Measurements from ENCODE around the gene KLRC1. TPM values are rescaled to one million over a fixed set of nuclear protein-coding genes. Genes with fewer than 3 reads are reported as not detected.

The KLRC1 gene
- total and polyA plus RNA-seq, 8 donors, result 0.13 to 0.45 (median 0.19) TPM; not detected in 1

- intact Hi-C loops (cut with DNase I), result no loop called here
- DNase-seq (no peak), ATAC-seq (no peak), FAIRE-seq (no peak)
- Histone ChIP-seq H3K9me3 (no peaks in the 10 kb centered on the region), H3K4me3 (no peak overlapping the region), H3K36me3 (no peaks in the 10 kb centered on the region), H3K27ac (no peak overlapping the region), H3K27me3 (no peaks in the 10 kb centered on the region), H3K4me1 (no peaks in the 10 kb centered on the region)
- 71 to 72% methylated on average over 1 of the region's 1 CpG for WGBS, 2 donors
- TF ChIP-seq CTCF (IDR thresholded peaks at IDR 0.05), result no peak
These were observed 16.5 kb upstream of the KLRC1 start for GRCh38 chr12:10469701-10470100.

GRCh38 chr12:10466311-10466710 is 13.1 kb upstream of the KLRC1 start:
- WGBS, 2 donors, result 64 to 65% methylated on average over 4 of the region's 4 CpGs
- DNase-seq, result no peak
- no peaks in the 10 kb centered on the region for H3K9me3 ChIP-seq
- no peaks in the 10 kb centered on the region for H3K27me3 ChIP-seq
- H3K4me1 ChIP-seq, result no peaks in the 10 kb centered on the region
- no peak overlapping the region for H3K27ac ChIP-seq
- intact Hi-C loops (cut with DNase I), result no loop called here
- ATAC-seq, result no peak
- FAIRE-seq, result no peak
- H3K4me3 ChIP-seq, result no peak overlapping the region
- no peaks in the 10 kb centered on the region for H3K36me3 ChIP-seq
- TF ChIP-seq CTCF (IDR thresholded peaks at IDR 0.05), result no peak

- WGBS, 2 donors, result 81 to 93% methylated on average over 3 of the region's 3 CpGs
- no peak for FAIRE-seq
- Histone ChIP-seq H3K4me1 (no peaks in the 10 kb centered on the region), H3K27me3 (no peaks in the 10 kb centered on the region), H3K27ac (no peak overlapping the region), H3K9me3 (no peaks in the 10 kb centered on the region), H3K4me3 (no peak overlapping the region), H3K36me3 (no peaks in the 10 kb centered on the region)
- DNase-seq, result no peak
- no peak for TF ChIP-seq CTCF (IDR thresholded peaks at IDR 0.05)
- intact Hi-C loops (cut with DNase I), result no loop called here
- ATAC-seq, result no peak
These were observed 4.6 kb upstream of the KLRC1 start for GRCh38 chr12:10457760-10458159.

- DNase-seq (no peak), ATAC-seq (no peak), FAIRE-seq (no peak)
- intact Hi-C loops (cut with DNase I), result no loop called here
- Histone ChIP-seq H3K36me3 (no peaks in the 10 kb centered on the region), H3K27me3 (no peaks in the 10 kb centered on the region), H3K9me3 (no peaks in the 10 kb centered on the region), H3K4me1 (no peaks in the 10 kb centered on the region), H3K27ac (no peak overlapping the region), H3K4me3 (no peak overlapping the region)
- WGBS, 2 donors, result 74 to 84% methylated on average over 2 of the region's 2 CpGs
- no peak for TF ChIP-seq CTCF (IDR thresholded peaks at IDR 0.05)
These were observed 3.7 kb upstream of the KLRC1 start for GRCh38 chr12:10456856-10457255.

GRCh38 chr12:10455766-10456165 is 2.6 kb upstream of the KLRC1 start:
- H3K4me3 ChIP-seq, result no peak overlapping the region

More at GRCh38 chr12:10455766-10456165, 2.6 kb upstream of the KLRC1 start:
- H3K27ac ChIP-seq, result no peak overlapping the region
- TF ChIP-seq CTCF (IDR thresholded peaks at IDR 0.05), result no peak
- H3K4me1 ChIP-seq, result no peaks in the 10 kb centered on the region
- DNase-seq (no peak), ATAC-seq (no peak), FAIRE-seq (no peak)
- no peaks in the 10 kb centered on the region for H3K27me3 ChIP-seq
- intact Hi-C loops (cut with DNase I), result no loop called here
- H3K9me3 ChIP-seq, result no peaks in the 10 kb centered on the region
- no peaks in the 10 kb centered on the region for H3K36me3 ChIP-seq
- WGBS, 2 donors, result 55 to 76% methylated on average over 1 of the region's 1 CpG

All from pancreas (tissue), 10 donors.